ENCODE results near the gene HSBP1L1. TPM values are rescaled to one million over a fixed set of nuclear protein-coding genes. Genes with fewer than 3 reads are reported as not detected.

The HSBP1L1 gene
- polyA plus RNA-seq, 1 of the 3 experiments (the other 2 are of a cell fraction), result 7.4 TPM

DNA sequence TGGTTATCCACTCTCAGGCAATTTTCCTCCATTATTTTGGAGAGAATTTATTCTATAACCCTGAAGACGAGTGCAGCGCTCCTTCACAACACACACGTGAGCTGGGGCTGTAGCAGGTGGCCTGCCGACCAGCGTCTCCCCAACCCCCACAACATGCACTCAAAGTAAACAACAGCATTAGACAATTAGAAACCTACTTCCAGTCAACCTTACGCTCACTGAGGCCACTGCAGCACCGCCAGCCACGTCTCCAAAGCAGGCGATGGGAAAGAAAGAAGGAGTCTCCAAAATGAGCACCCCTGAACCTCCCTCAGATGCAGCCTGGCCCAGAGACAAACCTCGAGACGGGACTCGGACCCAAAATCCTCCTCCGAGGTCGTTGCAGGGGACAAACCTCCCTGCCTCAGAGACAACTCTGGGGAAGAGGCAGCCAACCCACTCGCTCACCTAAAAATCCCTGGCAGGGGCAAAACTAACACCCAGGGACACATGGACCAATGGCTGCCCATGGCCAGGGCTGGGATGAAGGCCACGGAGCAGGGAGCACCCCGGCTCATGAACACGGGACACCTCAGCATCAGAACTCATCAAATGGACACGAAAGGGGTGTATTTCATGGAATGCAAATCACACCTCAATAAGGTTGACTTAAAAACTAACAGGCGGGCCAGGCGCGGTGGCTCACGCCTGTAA lies 15.6 kb upstream of the HSBP1L1 start:
- Histone ChIP-seq H4K20me1 (ENCODE audit: insufficient read depth) (peaks cover 26% of the 10 kb centered on the region; the same call in 1 of the 2 replicates), H3K36me3 (replicated peaks in 1 of 2; ENCODE audit: control insufficient read depth in 1 of 2, insufficient read depth in 2 of 2, low read length in 1 of 2) (peaks cover 0 to 3% of the 10 kb centered on the region in 2 experiments), H3K27ac (ENCODE audit: low read depth in 2 of 2, low read length in 1 of 2) (no peak overlapping the region), H3K4me1 (ENCODE audit: control insufficient read depth in 1 of 2, insufficient read depth in 2 of 2, low read depth in 1 of 2, low read length in 1 of 2) (peaks cover 4 to 9% of the 10 kb centered on the region in 2 experiments; a peak in 1 of 4 replicates), H2AFZ (ENCODE audit: low read depth) (no peak overlapping the region), H3K4me2 (no peak overlapping the region), H3K4me3 (ENCODE audit: low read depth in 2 of 2, low read length in 1 of 2) (no peak overlapping the region), H3K9me2 (no peaks in the 10 kb centered on the region), H3K9me3 (no peaks in the 10 kb centered on the region), H3F3A (replicated peaks; ENCODE audit: insufficient read depth) (no peaks in the 10 kb centered on the region), H3K9ac (no peak overlapping the region), H3K79me2 (ENCODE audit: insufficient read depth) (peaks cover 40% of the 10 kb centered on the region), H3K27me3 (ENCODE audit: insufficient read depth) (no peaks in the 10 kb centered on the region)
- 92% methylated on average over 22 of the region's 23 CpGs for WGBS (ENCODE audit: low lambda C conversion rate)
- ChIA-PET CTCF (no interaction called here), POLR2A (no interaction called here)
- TF ChIP-seq, protein P1, sequence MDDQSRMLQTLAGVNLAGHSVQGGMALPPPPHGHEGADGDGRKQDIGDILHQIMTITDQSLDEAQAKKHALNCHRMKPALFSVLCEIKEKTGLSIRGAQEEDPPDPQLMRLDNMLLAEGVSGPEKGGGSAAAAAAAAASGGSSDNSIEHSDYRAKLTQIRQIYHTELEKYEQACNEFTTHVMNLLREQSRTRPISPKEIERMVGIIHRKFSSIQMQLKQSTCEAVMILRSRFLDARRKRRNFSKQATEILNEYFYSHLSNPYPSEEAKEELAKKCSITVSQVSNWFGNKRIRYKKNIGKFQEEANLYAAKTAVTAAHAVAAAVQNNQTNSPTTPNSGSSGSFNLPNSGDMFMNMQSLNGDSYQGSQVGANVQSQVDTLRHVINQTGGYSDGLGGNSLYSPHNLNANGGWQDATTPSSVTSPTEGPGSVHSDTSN (IDR thresholded peaks at IDR 0.05), result no peak
- TF ChIP-seq ELF1 (IDR thresholded peaks at IDR 0.05), result no peak
- no peak for TF ChIP-seq SMC3 (IDR thresholded peaks at IDR 0.05; ENCODE audit: low read depth, low read length)
- no peak for TF ChIP-seq RAD21 (IDR thresholded peaks at IDR 0.05; ENCODE audit: low read length)
- no peak for TF ChIP-seq RXRA (IDR thresholded peaks at IDR 0.05; ENCODE audit: borderline replicate concordance, low read depth)
- no peak for TF ChIP-seq RFX5 (IDR thresholded peaks at IDR 0.05; ENCODE audit: low read length)
- TF ChIP-seq USF1 (IDR thresholded peaks at IDR 0.05; ENCODE audit: borderline replicate concordance, low read depth), result no peak
- TF ChIP-seq EP300 (IDR thresholded peaks at IDR 0.05; ENCODE audit: borderline replicate concordance in 1 of 2, low read depth in 1 of 2, low read length in 1 of 2), result no peak
- no peak for TF ChIP-seq FOXM1 (IDR thresholded peaks at IDR 0.05; ENCODE audit: low read depth)
- TF ChIP-seq CTCF (IDR thresholded peaks at IDR 0.05), result no peak
- TF ChIP-seq IRF3 (IDR thresholded peaks at IDR 0.05; ENCODE audit: low read depth, low read length), result no peak
- TF ChIP-seq TCF12 (IDR thresholded peaks at IDR 0.05), result no peak
- TF ChIP-seq GABPA (IDR thresholded peaks at IDR 0.05; ENCODE audit: low read depth), result no peak
- TF ChIP-seq NFIC (IDR thresholded peaks at IDR 0.05; ENCODE audit: borderline replicate concordance), result no peak
- TF ChIP-seq, protein P2, sequence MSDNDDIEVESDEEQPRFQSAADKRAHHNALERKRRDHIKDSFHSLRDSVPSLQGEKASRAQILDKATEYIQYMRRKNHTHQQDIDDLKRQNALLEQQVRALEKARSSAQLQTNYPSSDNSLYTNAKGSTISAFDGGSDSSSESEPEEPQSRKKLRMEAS (IDR thresholded peaks at IDR 0.05; ENCODE audit: low read depth), result no peak
- TF ChIP-seq CHD2 (IDR thresholded peaks at IDR 0.05; ENCODE audit: low read length, partially characterized antibody), result no peak
- TF ChIP-seq TAF1 (IDR thresholded peaks at IDR 0.05; ENCODE audit: borderline replicate concordance, low read depth, low read length), result no peak
- TF ChIP-seq USF2 (IDR thresholded peaks at IDR 0.05; ENCODE audit: borderline replicate concordance, low read depth, low read length), result no peak
- DNase-seq, result no peak
